Uterus (tissue), 4 donors: Measurements from ENCODE around the gene TEPSIN. TPM values are rescaled to one million over a fixed set of nuclear protein-coding genes. Genes with fewer than 3 reads are reported as not detected.

ENCODE experiments used
- DNase-seq, 2 donors: peaks; one replicate each; pipeline ENCODE4 v3.0.0-alpha.2; 2019 to 2020
- H3K27ac ChIP-seq, 2 donors: fragments of 200-600 bp; sonication (generic); 1 replicate in 1 of 2; 2 replicates in 1 of 2; pipeline ENCODE4 v1.5.1; 2016 to 2018
- H3K27me3 ChIP-seq, 2 donors: fragments of 200-600 bp; sonication (generic); one replicate each; pipeline ENCODE4 v1.5.1; 2018 to 2019; ENCODE audit warnings: control low read depth in 1 of 2
- H3K36me3 ChIP-seq, 2 donors: fragments of 200-600 bp; sonication (generic); one replicate each; pipeline ENCODE4 v1.5.1; 2019; ENCODE audit warnings: control low read depth in 1 of 2
- H3K4me1 ChIP-seq, 2 donors: fragments of 200-600 bp; sonication (generic); one replicate each; pipeline ENCODE4 v1.5.1; 2018 to 2019; ENCODE audit warnings: control low read depth in 1 of 2
- H3K4me3 ChIP-seq, 2 donors: fragments of 200-600 bp; sonication (generic); 1 replicate in 1 of 2; 2 replicates in 1 of 2; pipeline ENCODE4 v1.5.1; 2018 to 2019; ENCODE audit warnings: mild to moderate bottlenecking in 1 of 2
- H3K9me3 ChIP-seq, 2 donors: fragments of 200-600 bp; sonication (generic); one replicate each; pipeline ENCODE4 v1.5.1; 2019; ENCODE audit warnings: control low read depth in 1 of 2
- CTCF ChIP-seq, 4 experiments: fragments of 200-600 bp in 2 of 4; fragments of 450-650 bp in 2 of 4; sonication (generic) in 2 of 4; IDR thresholded peaks; one replicate each; pipeline ENCODE4 v1.5.1; 2016 to 2019; ENCODE audit warnings: antibody characterized with exemption in 4 of 4, mild to moderate bottlenecking in 2 of 4, moderate library complexity in 1 of 4
- POLR2A ChIP-seq, 2 donors: fragments of 450-650 bp; IDR thresholded peaks; one replicate each; pipeline ENCODE4 v1.6.1; 2016; ENCODE audit warnings: antibody characterized with exemption in 2 of 2, mild to moderate bottlenecking in 1 of 2, moderate library complexity in 1 of 2
- intact Hi-C: fragments of 100-400 bp; cut with DNase I; formaldehyde crosslinking; loops from one replicate; pipeline ENCODE4 v1.15.1; 2023; ENCODE audit warnings: low total_unique reads
- total RNA-seq, 4 donors: library from RNA; depleted of rRNA in 3 of 4; stranded (reverse); fragments of >200 nt in 3 of 4; gene quantifications; one replicate each; pipeline versions ENCODE4 v1.1.0 to v1.2.4, GENCODE V29; 2014 to 2023
- donor health status: DM: yes; HTN: yes; CAD: no.

Gene TEPSIN
- total RNA-seq, 4 donors from 2014 or later, result 6.4 to 31.2 (median 22.6) TPM; not detected in 1

- Histone ChIP-seq H3K4me1 (no peaks in the 10 kb centered on the region), H3K9me3 (no peaks in the 10 kb centered on the region), H3K36me3 (no peaks in the 10 kb centered on the region), H3K4me3 (no peak overlapping the region), H3K27me3 (no peaks in the 10 kb centered on the region), H3K27ac (no peak overlapping the region)
- intact Hi-C loops, result no loop called here
- DNase-seq, result no peak
- TF ChIP-seq CTCF (IDR thresholded peaks at IDR 0.05) (no peak), POLR2A (IDR thresholded peaks at IDR 0.05) (no peak)
Measured at GRCh38 chr17:81252987-81253329, 14.1 kb upstream of the TEPSIN start.

GRCh38 chr17:81252326-81252986, 13.6 kb upstream of the TEPSIN start:
- H3K4me3 ChIP-seq, result no peak overlapping the region
- no peaks in the 10 kb centered on the region for H3K36me3 ChIP-seq
- no peaks in the 10 kb centered on the region for H3K4me1 ChIP-seq
- intact Hi-C loops, result no loop called here
- no peak overlapping the region for H3K27ac ChIP-seq
- no peak for DNase-seq
- H3K9me3 ChIP-seq, result no peaks in the 10 kb centered on the region
- H3K27me3 ChIP-seq, result no peaks in the 10 kb centered on the region
- TF ChIP-seq CTCF (IDR thresholded peaks at IDR 0.05), result no peak
- no peak for TF ChIP-seq POLR2A (IDR thresholded peaks at IDR 0.05)

GRCh38 chr17:81251709-81252301, 12.9 kb upstream of the TEPSIN start:
- intact Hi-C loops, result no loop called here
- H3K4me1 ChIP-seq, result no peaks in the 10 kb centered on the region
- no peaks in the 10 kb centered on the region for H3K36me3 ChIP-seq
- no peak overlapping the region for H3K4me3 ChIP-seq
- no peaks in the 10 kb centered on the region for H3K9me3 ChIP-seq
- no peak for DNase-seq
- TF ChIP-seq POLR2A (IDR thresholded peaks at IDR 0.05), result no peak
- no peak for TF ChIP-seq CTCF (IDR thresholded peaks at IDR 0.05)
- H3K27ac ChIP-seq, result no peak overlapping the region
- no peaks in the 10 kb centered on the region for H3K27me3 ChIP-seq

- Histone ChIP-seq H3K4me1 (no peaks in the 10 kb centered on the region), H3K4me3 (no peak overlapping the region), H3K27me3 (no peaks in the 10 kb centered on the region), H3K27ac (no peak overlapping the region), H3K9me3 (no peaks in the 10 kb centered on the region), H3K36me3 (no peaks in the 10 kb centered on the region)
- intact Hi-C loops, result no loop called here
- no peak for DNase-seq
- TF ChIP-seq CTCF (IDR thresholded peaks at IDR 0.05) (no peak), POLR2A (IDR thresholded peaks at IDR 0.05) (no peak)
Measured at GRCh38 chr17:81251094-81251708, 12.3 kb upstream of the TEPSIN start.
